HUES48 (cell line): ENCODE measurements around the gene CLSTN2.
A peak's percentile ranks its signal among the peaks of the same experiment; 100 is the strongest.

Experiments
- H3K27ac ChIP-seq: one replicate; pipeline ENCODE4 v1.7.0; 2013; ENCODE audit warnings: low read depth, low read length, inconsistent platforms
- H3K27me3 ChIP-seq: 2 replicates; pipeline ENCODE4 v1.6.1; 2013; ENCODE audit warnings: mild to moderate bottlenecking, low read length; ENCODE audit not compliant: control insufficient read depth, insufficient read depth
- H3K36me3 ChIP-seq: 2 replicates; pipeline ENCODE4 v1.6.1; 2013; ENCODE audit warnings: low read length; ENCODE audit not compliant: control insufficient read depth, insufficient read depth
- H3K4me1 ChIP-seq: 2 replicates; pipeline ENCODE4 v1.6.1; 2013; ENCODE audit warnings: mild to moderate bottlenecking, low read length; ENCODE audit not compliant: control insufficient read depth, insufficient read depth
- H3K4me3 ChIP-seq: 2 replicates; pipeline ENCODE4 v1.5.1; 2013; ENCODE audit warnings: mild to moderate bottlenecking, low read depth, low read length
- H3K9ac ChIP-seq: 2 replicates; pipeline ENCODE4 v1.6.1; 2013; ENCODE audit warnings: mild to moderate bottlenecking, low read depth, low read length, moderate library complexity
- H3K9me3 ChIP-seq: 2 replicates; pipeline ENCODE4 v1.6.1; 2013; ENCODE audit warnings: low read length; ENCODE audit not compliant: control insufficient read depth, insufficient read depth

The CLSTN2 gene

GRCh38 chr3:140378571-140379340, 443.8 kb downstream of the CLSTN2 start:
- no peaks in the 10 kb centered on the region for H3K9me3 ChIP-seq
- no peaks in the 10 kb centered on the region for H3K36me3 ChIP-seq
- no peaks in the 10 kb centered on the region for H3K27me3 ChIP-seq

GRCh38 chr3:140384028-140384771, 449.2 kb downstream of the CLSTN2 start:
- Histone ChIP-seq H3K4me3 (no peak overlapping the region), H3K9me3 (no peaks in the 10 kb centered on the region), H3K27me3 (no peaks in the 10 kb centered on the region), H3K4me1 (peaks cover 13% of the 10 kb centered on the region), H3K27ac (no peak overlapping the region), H3K9ac (no peak overlapping the region), H3K36me3 (no peaks in the 10 kb centered on the region)

More at GRCh38 chr3:140378571-140379340, 443.8 kb downstream of the CLSTN2 start:
- H3K4me1 ChIP-seq = peaks cover 7% of the 10 kb centered on the region
- no peak overlapping the region for H3K9ac ChIP-seq
- no peak overlapping the region for H3K4me3 ChIP-seq
- no peak overlapping the region for H3K27ac ChIP-seq

GRCh38 chr3:140384876-140385275, 449.9 kb downstream of the CLSTN2 start:
- Histone ChIP-seq H3K4me1 (peaks cover 13% of the 10 kb centered on the region), H3K9me3 (no peaks in the 10 kb centered on the region), H3K4me3 (no peak overlapping the region), H3K27ac (no peak overlapping the region), H3K27me3 (no peaks in the 10 kb centered on the region), H3K36me3 (no peaks in the 10 kb centered on the region), H3K9ac (no peak overlapping the region)

- H3K27ac ChIP-seq = no peak overlapping the region
- H3K9me3 ChIP-seq = no peaks in the 10 kb centered on the region
- no peaks in the 10 kb centered on the region for H3K27me3 ChIP-seq
- no peak overlapping the region for H3K4me3 ChIP-seq
- H3K36me3 ChIP-seq = no peaks in the 10 kb centered on the region
- H3K4me1 ChIP-seq = peaks cover 16% of the 10 kb centered on the region
- no peak overlapping the region for H3K9ac ChIP-seq
These were observed 451.5 kb downstream of the CLSTN2 start for GRCh38 chr3:140386357-140387100.

- H3K36me3 ChIP-seq = no peaks in the 10 kb centered on the region
- H3K9me3 ChIP-seq = no peaks in the 10 kb centered on the region
- H3K27me3 ChIP-seq = no peaks in the 10 kb centered on the region
- no peak overlapping the region for H3K4me3 ChIP-seq
- H3K4me1 ChIP-seq = peaks cover 16% of the 10 kb centered on the region
- H3K27ac ChIP-seq = no peak overlapping the region
- H3K9ac ChIP-seq = no peak overlapping the region
These were observed 452.3 kb downstream of the CLSTN2 start for GRCh38 chr3:140387244-140387643.

- Histone ChIP-seq H3K9ac (no peak overlapping the region), H3K27ac (no peak overlapping the region), H3K4me1 (peaks cover 11% of the 10 kb centered on the region; the same call in 1 of the 2 replicates), H3K4me3 (no peak overlapping the region), H3K27me3 (no peaks in the 10 kb centered on the region), H3K36me3 (no peaks in the 10 kb centered on the region), H3K9me3 (no peaks in the 10 kb centered on the region)
These were observed 453.4 kb downstream of the CLSTN2 start for GRCh38 chr3:140388202-140388922.

- H3K4me1 ChIP-seq = peaks cover 4% of the 10 kb centered on the region; the same call in 1 of the 2 replicates
- no peaks in the 10 kb centered on the region for H3K36me3 ChIP-seq
- no peak overlapping the region for H3K4me3 ChIP-seq
- peak overlapping the region; percentile 23 for H3K27ac ChIP-seq
- no peaks in the 10 kb centered on the region for H3K27me3 ChIP-seq
- no peaks in the 10 kb centered on the region for H3K9me3 ChIP-seq
- H3K9ac ChIP-seq = no peak overlapping the region
These were observed 456.1 kb downstream of the CLSTN2 start for GRCh38 chr3:140391061-140391460.

- Histone ChIP-seq H3K9ac (no peak overlapping the region), H3K36me3 (no peaks in the 10 kb centered on the region), H3K4me1 (peaks cover 4% of the 10 kb centered on the region; the same call in 1 of the 2 replicates), H3K9me3 (no peaks in the 10 kb centered on the region), H3K27ac (no peak overlapping the region), H3K4me3 (no peak overlapping the region), H3K27me3 (no peaks in the 10 kb centered on the region)
These were observed 459.6 kb downstream of the CLSTN2 start for GRCh38 chr3:140394488-140395133.

- H3K9ac ChIP-seq = no peak overlapping the region
- H3K9me3 ChIP-seq = no peaks in the 10 kb centered on the region
- no peak overlapping the region for H3K27ac ChIP-seq
- H3K4me1 ChIP-seq = peaks cover 4% of the 10 kb centered on the region; the same call in 1 of the 2 replicates
- H3K36me3 ChIP-seq = no peaks in the 10 kb centered on the region
- no peak overlapping the region for H3K4me3 ChIP-seq
- H3K27me3 ChIP-seq = no peaks in the 10 kb centered on the region
These were observed 460.4 kb downstream of the CLSTN2 start for GRCh38 chr3:140395134-140396075.
